HG03108 (cell line): ENCODE results near the gene RPL6.
A peak's percentile ranks its signal among the peaks of the same experiment; 100 is the strongest.
"Not testable (repeated sequence)": the region's sequence is repeated elsewhere in the genome, so short reads cannot be mapped to it uniquely, and the experiment has no call there.

Source experiments
- ATAC-seq: cut with Tn5 transposase; IDR thresholded peaks from one replicate; pipeline ENCODE4 v1.9.1; 2021; ENCODE audit warnings: moderate library complexity; ENCODE audit not compliant: unreplicated experiment

Gene RPL6

DNA sequence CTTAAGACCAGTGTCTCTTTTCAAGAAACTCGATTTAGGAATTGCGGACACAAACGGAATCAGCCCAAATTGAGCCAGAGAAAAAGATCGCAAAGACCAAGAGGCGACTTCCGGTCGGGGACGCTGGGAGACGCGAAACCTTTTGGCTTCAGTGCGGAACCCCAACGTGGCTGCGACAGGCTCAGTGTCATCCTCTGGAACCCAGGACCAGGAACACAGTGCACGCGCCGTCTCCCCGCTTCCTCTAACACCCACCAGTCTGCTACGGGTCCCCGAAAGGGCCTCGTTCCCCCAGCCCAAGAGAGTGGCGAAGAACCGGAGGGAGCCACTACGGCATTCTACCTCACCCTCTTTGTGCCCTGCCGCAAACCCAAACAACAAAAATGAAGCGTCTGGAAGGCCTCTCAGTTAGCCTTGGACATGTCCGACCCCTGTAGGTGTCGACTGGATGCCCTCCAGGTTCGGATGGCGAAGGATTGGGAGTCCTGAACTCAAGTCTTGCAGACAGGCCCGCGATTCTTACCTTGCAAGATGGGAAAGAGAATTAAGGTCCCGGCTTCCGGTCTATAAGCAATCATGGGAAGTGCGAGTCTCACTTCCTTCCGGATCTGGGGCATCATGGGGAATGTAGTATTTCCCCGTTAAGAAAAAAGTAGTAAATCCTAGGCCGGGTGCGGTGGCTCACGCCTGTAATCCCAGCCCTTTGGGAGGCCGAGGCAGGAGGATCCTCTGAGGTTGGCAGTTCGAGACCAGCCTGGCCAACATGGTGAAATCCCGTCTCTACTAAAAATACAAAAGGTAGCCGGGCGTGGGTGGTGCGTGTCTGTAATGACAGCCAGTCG, at the start of gene RPL6:
TSS of gene RPL6 (minus strand) at position 542 of the 842 bp plus-strand sequence. CDS start 949 bp downstream, outside the sequence.
- peak; percentile 81 for ATAC-seq

DNA sequence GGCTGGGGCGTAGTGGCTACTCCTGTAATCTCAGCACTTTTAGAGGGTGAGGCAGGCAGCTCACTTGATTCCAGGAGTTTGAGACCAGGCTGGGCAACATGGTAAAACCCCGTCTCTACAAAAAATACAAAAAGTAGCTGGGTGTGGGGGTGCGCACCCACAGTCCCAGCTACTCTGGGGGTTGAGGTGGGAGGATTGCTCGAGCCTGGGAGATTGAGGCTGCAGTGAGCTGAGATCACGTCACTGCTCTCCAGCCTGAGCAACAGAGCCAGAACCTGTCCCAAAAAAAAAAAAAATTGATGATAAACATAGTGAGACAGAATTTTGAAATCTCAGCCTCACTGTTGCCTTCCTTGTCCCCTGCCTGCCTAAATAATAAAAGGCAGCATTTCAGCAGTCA, 49.3 kb upstream of the RPL6 start:
- no peak for ATAC-seq

DNA sequence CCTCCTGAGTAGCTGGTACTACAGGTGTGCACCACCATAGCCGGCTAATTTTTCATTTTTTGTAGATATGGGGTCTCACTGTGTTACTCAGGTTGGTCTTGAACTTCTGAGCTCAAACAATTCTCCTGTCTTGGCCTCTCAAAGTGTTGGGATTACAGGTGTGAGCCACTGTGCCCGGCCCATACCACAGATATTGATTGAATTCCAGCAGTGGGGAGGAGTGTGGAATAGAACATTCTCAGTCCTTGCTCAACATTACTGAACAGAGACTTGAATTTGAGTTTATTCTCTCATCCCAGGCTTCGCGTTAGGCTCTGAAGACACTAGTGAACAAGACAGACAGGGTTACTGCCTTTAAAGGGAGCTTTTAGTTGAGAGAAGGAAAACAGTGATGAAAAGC, 48.9 kb upstream of the RPL6 start:
- no peak for ATAC-seq

DNA sequence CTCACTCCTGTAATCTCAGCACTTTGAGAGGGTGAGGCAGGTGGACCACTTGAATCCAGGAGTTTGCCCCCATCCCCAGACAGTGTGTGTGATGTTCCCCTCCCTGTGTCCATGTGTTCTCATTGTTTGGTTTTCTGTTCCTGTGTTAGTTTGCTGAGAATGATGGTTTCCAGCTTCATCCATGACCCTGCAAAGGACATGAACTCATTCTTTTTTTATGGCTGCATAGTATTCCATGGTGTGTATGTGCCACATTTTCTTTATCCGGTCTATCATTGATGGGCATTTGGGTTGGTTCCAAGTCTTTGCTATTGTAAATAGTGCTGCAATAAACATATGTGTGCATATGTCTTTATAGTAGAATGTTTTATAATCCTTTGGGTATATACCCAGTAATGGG, 47.7 kb upstream of the RPL6 start:
- ATAC-seq = not testable (repeated sequence)

DNA sequence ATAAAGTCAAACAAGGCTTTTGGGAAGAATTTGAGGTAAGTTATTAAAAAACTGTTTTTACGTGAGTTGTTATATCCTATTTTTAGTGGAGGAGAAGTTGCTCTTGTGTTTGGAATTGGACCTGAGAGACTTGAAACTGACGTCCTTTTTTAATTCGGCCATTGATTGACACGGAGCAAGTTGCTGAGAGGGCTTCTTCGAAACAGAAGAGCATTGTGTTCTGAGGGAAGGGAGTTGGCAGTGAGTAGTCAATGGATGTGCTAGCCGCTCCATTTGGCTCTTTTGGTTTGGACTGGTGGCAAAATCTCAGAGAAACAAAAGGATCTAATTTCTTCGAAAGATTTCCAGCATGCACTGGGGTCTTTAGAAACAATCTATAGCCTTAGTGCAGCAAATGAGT, 46.6 kb upstream of the RPL6 start:
- no peak for ATAC-seq

DNA sequence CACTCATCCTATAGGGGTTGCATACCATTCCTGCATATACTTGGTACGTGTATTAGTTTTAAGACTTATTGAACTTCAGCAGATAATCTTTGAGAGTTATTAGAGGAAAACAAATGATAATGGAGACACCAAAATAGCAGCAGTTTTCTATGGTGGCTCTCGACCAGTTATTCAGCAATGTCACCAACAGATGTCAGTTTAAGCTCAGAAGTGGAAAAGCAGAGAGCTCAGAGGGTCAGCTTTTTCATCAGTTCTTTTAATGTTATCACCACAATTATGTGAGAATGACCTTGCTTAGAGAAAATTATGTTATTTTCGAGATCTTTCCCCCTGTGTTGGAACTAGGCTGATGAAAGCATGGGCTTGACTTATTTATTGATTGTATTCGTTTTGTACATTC, 41.3 kb upstream of the RPL6 start:
- ATAC-seq = no peak

DNA sequence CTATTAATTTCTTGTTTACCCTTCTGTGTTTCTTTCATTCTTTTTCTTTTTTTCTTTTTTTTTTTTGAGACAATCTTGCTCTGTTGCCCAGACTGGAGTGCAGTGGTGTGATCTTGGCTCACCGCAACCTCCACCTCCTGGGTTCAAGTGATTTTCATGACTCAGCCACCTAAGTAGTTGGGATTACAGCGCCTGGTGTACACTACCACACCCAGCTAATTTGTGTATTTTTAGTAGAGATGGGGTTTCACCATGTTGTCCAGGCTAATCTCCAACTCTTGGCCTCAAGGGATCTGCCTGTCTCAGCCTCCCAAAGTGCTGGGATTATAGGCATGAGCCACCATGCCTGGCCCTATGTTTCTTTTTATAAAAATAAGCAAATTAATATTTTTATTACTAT, 38.8 kb upstream of the RPL6 start:
- ATAC-seq = not testable (repeated sequence)

DNA sequence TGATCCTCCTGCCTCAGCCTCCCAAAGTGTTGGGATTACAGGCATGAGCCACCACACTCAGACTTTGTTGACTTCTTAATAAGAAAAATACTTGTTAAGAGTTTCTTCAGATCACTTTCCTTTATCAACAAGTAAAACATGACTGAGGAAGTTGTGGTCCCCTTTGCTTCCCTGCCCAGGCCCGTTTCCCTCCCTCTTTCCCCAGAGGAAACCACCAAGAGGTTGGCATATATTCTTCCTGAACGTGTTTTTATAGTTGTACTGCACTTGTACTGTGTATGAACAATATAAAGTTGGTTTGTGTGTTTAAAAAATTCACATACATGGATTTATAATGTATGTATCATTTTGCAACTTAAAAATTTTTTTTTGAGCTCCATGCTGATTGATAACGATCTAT, 37.7 kb upstream of the RPL6 start:
- ATAC-seq = no peak

DNA sequence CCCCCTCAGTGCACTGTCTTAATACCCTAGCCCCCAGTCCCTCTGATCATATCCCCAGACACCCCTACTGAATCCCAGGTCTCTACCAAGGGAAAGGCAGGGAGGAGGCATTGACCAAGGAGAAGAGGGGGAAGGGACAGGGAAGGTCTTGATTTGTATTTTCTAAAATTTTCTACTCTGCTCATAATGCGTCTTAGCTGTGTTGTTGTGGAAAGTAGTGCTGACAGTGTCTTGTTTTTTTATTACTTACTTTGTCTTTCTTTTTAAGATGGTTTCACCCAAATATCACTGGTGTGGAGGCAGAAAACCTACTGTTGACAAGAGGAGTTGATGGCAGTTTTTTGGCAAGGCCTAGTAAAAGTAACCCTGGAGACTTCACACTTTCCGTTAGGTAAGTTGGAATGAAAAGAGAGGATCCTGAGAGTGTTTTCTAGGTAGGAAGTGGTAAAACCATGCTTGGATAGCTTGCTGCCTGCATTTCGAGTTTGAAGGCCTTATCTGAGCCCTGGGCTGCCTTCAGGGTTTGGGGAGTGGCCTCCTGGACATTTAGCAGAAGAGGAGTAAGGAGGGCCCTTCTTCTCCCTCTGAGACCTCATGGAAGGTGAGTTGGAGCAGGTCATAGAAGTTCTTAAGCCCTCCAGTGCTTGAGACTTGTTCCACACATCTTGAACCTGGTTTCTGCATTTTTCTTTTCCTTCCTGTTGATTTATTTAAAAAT, 36.8 kb upstream of the RPL6 start:
- no peak for ATAC-seq

DNA sequence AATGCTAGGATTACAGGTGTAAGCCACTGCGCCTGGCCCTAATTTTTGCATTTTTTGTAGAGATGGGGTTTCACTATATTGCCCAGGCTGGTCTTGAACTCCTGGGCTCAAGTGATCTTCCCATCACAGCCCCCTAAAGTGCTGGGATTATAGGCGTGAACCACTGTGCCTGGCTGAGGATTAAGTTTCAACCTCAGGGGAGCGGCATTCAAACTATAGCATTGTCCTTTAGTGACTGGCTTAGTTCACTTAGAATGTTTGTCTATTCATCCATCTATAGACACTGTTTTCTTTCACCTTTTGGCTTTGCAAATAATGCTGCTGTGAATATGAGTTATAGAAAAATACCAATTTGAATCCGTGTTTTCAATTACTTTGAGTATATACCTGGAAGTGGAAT, 34.5 kb upstream of the RPL6 start:
- ATAC-seq = no peak

DNA sequence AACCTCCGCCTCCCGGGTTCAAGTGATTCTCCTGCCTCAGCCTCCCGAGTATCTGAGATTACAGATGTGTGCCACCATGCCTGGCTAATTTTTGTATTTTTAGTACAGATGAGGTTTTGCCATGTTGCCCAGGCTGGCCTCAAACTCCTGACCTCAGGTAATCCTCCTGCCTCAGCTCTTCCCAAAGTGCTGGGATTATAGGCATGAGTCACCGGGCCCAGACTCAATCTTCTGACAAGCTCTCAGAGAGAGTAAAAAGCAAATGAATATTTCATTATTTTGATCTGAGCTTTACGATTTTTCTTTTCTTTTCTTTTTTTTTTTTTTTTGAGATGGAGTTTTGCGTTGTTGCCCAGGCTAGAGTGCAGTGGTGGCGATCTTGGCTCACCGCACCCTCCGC, 31.2 kb upstream of the RPL6 start:
- ATAC-seq = not testable (repeated sequence)

DNA sequence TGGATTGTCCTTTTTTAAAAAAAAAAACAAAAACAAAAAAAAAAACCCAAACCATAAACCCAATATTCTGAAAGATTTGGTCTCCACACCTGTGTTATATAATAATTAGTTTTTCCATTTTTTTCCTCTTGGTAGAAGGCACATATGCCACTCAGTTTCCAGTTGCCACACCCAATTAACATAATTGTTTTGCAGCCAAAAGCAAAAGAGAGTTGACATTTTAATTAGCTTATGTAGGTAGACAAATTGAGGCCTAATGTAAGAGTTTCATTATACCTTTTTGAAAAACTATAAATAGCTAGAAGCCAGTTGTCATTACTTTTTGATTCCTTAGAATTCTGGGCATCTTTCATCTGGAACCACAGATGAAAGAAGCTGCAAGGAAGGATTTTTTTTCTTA, 30.4 kb upstream of the RPL6 start:
- no peak for ATAC-seq

DNA sequence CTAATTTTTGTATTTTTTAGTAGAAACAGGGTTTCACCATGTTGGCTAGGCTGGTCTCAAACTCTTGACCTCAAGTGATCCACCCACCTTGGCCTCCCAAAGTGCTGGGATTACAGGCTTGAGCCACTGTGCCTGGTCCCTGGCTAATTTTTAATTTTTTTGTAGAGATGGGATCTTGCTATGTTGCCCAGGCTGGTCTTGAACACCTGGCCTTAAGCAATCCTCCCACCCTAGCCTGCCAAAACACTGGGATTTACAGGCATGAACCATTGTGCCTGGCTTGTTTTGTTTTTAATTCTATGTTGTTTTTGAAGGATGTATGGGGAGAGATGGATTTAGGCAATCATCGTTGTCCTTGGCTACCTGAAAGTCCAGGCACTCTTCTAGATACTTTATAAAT, 29.2 kb upstream of the RPL6 start:
- not testable (repeated sequence) for ATAC-seq

DNA sequence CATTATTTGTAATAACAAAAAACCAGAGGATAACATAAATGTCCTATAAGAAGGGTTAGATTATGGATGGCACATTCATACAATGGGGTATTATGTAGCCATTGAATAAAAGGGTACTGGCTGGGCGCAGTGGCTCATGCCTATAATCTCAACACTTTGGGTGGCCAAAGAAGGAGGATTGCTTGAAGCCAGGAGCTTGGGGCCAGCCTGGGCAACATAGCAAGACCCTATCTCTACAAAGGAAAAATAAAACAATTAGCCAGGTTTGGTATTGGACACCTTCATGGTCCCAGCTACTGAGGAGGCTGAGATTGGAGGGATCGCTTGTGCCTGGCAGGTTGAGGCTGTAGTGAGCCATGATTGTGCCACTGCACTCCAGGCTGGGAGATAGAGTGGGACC, 24.1 kb upstream of the RPL6 start:
- ATAC-seq = no peak

DNA sequence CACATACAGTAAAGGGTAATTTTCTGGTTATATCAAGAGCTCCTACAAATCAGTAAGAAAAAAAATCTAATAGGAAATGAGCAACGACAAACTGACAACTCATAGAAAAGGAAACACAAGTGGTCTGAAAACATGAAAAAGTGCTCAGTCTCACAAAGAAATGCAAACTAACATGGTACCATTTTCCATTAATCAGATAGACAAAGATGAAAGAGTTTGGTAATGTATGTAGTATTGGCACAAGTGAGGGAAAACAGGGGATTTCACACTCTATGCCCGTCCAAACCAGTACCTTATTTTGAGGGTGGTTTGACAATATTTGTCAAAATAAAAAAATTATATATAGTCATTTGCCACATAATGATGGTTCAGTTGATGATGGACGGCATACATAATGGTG, 22.6 kb upstream of the RPL6 start:
- no peak for ATAC-seq

DNA sequence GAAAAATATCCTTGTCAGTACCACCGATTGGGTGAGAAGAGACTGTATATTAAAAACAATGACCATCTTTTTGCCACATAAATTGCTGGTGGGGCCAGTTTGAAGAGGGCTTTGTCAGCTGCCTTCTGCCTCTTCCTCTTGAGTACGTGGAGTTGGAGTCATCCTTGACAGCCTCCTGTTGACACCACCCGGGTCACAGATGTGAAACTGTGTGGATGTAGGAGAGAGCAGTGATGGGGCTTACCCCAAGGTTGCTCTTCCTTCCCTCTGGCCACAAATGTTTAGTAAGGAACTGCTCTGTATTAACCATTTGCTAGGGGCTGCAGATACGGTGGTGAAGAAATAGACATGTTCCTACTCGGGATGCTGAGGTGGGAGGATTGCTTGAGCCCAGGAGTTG, 21.5 kb upstream of the RPL6 start:
- ATAC-seq = no peak

DNA sequence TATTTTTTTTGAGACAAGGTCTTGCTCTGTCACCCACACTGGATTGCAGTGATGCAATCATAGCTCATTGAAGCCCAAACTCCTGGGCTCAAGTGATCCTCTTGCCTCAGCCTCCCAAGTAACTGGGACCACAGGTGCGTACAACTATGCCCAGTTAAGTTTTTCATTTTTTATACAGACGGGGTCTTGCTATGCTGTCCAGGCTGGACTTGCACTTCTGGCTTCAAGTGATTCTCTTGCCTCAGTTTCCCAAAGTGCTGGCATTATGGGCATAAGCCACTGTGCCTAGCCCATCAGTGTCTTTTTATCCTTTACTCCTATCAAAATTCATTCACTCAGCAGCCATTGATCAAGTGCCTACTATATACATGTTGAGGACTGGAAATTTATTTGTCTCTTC, 18.4 kb upstream of the RPL6 start:
- ATAC-seq = no peak

DNA sequence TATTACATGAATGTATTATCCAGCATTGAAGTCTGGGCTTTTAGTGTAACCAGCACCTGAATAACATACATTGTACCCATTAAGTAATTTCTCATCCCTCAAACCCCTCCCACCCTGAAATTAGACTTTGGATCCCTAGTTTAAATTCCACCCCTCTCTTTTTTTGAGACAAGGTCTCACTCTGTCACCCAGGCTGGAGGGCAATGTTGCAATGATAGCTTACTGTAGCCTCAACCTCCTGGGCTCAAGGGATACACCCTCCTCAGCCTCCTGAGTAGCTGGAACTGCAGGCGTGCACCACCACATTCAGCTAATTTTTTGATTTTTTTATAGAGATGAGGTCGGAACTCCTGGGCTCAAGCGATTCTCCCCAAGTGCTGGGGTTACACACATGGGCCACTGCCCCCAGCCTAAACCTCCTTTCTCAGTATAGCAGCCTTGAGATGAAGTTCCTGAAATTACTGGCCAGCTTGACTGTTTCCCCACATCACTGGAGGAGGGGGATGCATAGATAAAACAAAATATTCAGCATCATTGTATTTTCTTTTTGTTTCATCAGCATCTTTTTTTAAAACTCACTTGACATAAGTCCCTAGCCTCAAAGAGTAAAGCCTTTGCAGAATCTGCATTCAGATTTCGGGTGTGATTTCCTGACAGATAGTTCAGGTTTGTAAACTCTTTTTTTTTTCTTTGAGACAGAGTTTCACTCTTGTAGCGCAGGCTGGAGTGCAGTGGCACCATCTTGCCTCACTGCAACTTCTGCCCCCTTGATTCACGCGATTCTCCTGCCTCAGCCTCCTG, 16.4 kb upstream of the RPL6 start:
- no peak for ATAC-seq

DNA sequence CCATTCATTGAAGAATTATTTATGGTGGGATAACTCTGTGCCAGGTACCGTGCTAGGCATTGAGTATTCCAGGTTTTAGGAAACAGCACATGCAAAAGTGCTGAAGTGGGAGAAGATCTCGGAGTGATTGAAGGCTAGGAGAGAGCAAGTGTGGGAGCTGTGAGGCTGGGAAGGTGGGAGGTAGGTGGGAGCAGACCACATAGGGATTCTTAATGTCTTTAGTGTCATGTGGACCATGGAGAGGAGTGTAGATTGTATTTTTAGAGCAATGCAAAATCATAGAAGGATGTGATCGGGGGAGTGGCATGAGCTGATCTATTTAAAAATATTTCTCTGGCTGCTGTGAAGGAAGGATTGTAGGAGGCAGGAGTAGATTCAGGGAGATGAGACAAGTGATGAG, 14.7 kb upstream of the RPL6 start:
- ATAC-seq = no peak

DNA sequence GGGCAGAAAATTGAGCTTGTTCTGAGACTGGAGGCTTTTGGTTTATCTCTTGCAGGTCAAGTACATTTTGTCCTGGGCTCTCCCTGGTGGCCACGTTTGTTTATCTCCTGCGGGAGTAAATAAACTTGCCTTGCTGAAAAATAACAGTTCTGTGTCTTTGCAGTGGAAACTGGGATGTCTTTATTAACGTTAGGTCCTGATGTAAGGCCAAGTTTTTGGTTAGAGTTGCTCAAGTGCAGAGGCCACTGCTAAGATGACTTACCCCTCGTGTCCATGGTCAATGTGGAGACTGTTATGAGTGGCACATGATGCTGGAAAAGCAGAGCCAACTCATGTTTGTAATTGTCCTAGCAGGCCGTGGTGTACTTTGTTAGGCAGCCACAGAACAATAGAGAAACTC, 13.1 kb upstream of the RPL6 start:
- no peak for ATAC-seq

DNA sequence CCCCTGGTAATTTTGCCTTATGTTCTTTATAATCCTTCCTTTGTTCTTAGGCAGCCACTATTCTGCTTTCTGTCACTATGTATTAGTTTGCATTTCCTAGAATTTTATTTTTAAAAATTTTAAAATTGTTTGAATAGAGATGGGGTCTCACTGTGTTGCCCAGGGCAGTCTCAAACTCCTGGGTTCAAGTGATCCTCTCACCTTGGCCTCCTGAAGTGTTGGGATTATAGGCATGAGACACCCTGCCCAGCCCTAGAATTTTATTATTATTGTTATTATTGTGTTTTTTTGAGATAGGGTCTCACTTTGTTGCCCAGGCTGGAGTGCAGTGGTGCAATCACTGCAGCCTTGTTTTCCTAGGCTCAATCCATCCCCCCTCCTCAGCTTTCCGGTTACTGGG, 12.0 kb upstream of the RPL6 start:
- ATAC-seq = no peak

DNA sequence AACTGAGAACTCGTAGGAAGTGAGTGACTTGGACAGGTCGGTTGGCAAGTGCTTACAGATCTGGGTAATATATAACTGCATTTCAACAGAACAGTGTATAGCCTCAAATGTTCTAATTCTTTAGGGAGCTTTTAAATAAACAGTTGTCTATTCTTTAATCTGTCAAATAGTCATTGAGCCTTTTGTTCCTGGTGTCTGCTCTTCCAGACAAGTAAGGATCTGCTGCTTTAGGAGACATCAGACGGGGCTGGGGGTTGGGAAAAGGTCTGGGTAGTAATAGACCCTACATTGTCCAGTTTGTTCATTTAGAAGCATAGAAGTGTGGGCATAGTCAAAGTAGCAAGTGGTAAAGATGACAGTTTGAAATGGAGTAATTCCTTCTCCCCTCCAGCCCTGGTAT, 11.3 kb upstream of the RPL6 start:
- no peak for ATAC-seq
